Hematopoietic multipotent progenitor cell treated with erythropoietin and hydrocortisone succinate and interleukin-3 and kit ligand, for 8 days (in vitro differentiated cells): ENCODE results near the gene SYF2.
"Not testable (repeated sequence)": the region's sequence is repeated elsewhere in the genome, so short reads cannot be mapped to it uniquely, and the experiment has no call there.

ENCODE experiments used
- DNase-seq: peaks from one replicate; pipeline ENCODE4 v3.0.0-alpha.2; 2015

SYF2 gene

DNA sequence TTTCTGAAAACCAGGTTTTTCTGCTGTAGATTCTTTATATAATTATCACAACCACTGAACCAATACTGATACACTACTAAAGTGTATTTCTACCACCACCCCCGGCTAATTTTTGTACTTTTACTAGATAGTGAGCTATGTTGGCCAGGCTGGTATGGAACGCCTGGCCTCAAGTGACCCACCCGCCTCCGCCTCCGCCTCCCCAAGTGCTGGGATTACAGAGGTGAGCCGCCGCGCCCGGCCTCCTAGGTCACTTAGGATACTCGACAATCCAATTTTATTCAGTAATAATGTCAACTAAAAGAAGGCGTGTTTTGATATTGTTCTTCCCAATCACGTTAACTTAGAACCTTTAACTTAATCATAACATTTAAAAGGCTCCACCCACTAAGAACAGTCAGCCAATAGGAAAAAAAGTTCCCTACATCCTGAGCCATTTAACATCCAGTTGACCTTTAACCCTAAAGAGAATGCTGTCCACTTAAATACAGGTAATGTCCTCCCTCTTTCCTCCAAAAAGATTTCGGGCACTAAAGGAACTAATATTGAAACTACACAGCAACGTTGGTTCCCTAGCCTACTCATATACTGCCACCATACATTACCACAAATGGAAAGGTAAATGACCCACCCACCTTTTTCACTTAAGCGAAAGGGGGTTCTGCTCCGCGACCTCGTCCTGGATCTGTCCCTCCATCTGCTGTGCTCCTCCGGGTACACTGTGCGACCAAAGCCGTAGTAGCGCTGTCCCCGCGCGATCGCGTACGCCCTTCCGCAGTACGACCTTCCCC, 13.7 kb upstream of the SYF2 start:
- peak; percentile 66 for DNase-seq

DNA sequence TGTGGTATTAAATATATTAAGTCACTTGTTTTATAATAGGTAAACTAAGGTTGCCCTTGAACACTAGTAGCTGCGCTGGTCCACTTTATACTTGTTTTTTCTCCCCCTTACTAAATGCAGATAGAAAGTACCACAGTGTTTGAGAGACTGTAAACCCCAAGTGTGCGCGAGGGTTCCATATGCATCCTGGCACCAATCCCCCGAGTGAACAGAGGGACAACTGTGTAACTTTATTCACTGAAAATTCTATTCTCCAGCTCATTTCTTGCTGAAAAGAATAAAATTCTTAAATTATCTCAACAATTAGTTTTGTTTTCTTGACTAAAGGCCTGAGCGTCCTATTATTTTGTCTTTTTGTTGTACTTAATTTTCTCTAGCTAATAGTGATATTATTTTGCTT, 13.1 kb upstream of the SYF2 start:
- no peak for DNase-seq

DNA sequence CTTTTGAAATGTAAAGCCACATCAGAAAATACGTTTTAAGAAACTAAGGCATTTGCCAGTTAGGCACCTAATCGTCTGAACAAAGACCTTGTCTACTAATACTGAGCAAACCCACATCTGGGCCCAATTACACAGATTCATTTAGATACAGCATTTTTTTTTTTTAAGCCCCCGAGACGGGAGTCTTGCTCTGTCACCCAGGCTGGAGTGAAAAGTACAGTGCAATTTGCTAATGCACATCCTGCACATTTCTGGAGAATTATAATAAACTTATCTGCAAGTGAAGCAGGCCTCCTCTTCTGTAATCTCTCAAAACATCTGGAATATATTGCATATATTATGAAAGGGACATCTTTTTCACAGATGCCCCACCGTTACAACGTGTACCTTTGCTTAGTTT, 11.6 kb upstream of the SYF2 start:
- peak; percentile 25 for DNase-seq

DNA sequence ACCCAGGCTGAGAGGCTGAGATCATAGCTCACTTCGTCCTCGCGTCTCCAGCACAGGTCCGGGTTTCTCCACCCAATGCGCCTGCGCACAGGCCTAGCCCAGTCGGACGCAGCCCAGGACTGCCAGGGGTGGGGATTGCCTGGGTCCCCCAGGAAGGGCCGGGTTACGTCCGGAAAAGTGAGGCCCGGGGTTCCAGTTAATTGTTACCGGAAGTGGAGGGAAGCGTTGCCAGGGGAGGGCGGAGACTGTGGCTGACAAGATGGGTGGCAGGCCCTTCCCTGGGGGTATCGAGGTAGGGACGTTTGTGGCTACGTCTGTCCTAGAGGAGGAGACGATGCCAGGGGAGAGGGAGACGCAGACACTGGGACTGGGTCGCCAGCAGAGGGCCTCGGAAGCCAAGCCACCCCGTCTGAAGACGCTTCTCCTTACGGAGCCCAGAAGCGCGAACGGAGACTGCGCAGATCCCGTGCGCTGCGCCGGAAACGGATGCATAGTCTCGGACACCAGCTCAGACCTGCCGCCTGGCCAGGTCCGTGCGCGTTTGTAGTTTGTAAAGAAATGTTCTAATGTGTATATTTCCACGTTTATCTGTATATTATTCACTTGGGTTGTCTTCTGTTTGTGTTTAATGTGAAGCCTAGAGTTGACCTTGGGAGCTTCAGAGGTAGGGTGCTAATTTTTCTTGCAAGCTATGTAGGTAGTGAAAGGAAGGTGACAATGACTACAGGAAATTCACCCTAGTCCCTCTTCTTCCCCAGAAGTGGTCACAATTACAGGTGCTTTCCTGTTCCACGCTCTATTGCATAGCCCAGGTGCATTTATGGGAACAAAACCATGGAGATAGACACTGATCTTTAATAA, 7.6 kb upstream of the SYF2 start:
- DNase-seq = peak; percentile 99

- DNase-seq = no peak
Observed at GRCh38 chr1:25238046-25238445, 5.7 kb upstream of the SYF2 start.

DNA sequence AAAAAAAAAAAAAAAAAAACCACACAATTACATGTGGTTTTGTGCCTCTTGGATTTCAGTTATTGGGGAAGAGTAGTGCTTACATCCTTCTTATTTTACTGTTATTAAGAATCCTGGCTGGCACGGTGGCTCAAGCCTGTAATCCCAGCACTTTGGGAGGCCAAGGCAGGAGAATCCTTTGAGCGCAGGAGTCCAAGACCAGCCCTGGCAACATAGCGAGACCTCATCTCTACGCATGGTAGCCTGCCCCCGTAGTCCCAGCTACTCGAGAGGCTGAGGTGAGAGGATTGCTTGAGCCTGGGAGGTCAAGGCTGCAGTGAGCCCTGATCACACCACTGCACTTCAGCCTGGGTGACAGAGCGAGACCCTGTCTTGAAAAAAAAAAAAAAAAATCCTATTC, 4.0 kb upstream of the SYF2 start:
- DNase-seq = not testable (repeated sequence)

DNA sequence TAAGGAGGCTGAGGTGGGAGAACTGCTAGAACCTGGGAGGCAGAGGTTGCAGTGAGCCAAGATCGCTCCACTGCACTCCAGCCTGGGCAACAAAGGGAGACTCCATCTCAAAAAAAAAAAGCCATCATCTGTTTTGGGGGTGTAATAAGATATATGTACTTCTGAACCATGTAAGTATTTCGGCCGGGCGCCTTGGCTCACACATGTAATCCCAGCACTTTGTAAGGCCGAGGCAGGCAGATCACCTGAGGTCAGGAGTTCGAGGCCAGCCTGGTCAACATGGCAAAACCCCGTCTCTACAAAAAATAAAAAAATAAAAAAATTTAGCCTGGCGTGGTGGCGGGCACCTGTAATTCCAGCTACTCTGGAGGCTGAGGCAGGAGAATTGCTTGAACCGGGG, 3.1 kb upstream of the SYF2 start:
- DNase-seq = not testable (repeated sequence)

GRCh38 chr1:25232866-25233784, 823 bp upstream of the SYF2 start:
- DNase-seq = peak; percentile 100

DNA sequence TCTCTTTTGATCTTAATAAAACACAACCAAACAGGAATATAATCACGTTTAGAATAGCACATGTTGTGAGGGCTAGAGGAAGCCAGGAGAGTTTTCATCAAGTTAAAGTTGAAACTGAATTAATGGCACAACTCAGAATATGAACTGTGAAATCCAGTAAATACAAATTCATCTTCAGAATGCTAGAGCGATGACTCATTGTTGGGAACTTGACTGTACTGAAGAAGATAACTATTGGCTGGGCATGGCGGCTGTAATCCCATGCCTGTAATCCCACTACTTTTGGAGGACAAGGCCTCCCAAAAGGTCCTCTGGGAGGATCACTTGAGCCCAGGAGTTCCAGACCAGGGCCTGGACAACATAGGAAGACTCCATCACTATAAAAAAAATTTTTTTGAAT, 8.8 kb downstream of the SYF2 start:
- no peak for DNase-seq

GRCh38 chr1:25222606-25223005, 9.7 kb downstream of the SYF2 start:
- DNase-seq = no peak

DNA sequence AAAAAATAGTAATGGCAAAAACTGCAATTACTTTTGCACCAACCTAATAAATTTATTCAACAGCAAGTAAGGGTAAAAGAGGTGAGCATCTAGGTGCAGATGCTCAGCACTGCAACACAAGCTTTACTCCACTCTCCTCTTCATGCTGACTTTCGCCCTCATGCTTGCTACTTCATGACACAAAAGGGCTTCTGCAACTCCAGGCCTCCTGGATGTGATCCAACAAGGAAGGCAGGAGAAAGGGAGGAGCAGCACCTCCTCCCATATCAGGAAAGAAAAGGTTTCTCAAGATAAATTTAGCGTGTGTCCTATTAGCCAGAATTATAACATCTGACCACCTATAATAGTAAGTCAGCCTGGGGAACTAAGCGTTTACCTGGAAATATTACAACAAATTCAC, 11.6 kb downstream of the SYF2 start:
- DNase-seq = no peak

DNA sequence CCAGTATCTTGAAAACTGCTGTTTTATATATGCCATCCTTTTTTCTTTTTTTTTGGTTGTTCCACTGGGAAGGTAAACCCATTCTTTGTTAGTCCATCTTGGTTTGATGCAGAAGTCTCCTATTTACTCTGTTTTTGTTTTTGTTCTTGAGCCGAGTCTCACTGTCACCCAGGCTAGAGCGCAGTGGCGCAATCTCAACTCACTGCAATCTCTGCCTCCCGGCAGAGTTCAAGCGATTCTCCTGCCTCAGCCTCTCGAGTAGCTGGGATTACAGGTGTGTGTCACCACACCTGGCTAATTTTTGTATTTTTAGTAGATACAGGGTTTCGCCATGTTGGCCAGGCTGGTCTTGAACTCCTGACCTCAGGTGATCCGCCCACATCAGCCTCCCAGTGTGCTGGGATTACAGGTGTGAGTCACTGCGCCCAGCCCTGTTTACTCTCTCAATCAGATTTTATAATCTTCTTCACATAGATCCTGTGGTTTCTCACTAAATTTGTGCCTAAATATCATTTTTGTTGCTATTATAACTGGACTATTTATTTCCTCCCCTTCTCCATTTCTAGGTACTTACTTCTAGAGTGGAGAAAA, 12.5 kb downstream of the SYF2 start:
- no peak for DNase-seq

DNA sequence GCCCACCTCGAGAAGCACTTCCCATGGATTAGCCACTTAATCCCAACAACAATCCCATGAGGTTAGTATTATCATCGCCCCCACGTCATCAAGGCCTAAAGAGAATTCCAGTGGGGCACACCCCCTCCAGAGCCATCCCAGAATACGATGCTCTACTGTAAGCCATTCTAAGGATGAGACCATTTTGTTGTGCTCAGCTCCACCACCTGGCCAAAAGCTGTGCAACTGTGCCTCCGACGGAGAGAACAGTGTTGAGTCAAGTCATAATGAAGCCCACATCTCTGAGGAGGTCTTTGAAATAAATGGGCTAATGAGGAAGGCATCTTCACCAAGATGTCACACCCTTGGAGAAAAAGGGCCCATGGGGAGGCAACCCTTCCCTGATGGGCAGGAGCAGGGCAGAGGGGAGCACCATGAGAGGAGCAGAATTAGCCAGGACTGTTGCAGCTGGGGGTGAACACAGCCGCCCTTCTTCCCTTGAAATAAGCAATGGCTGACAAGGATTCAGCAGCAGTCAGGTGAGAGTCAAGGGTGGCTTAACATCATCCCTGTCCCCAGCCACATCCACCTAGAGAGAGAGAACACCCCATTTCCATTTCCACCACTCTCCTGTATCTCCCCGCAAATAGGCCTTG, 14.6 kb downstream of the SYF2 start:
- DNase-seq = no peak

- peak; percentile 68 for DNase-seq
Observed at GRCh38 chr1:25217015-25217414, 15.3 kb downstream of the SYF2 start.

DNA sequence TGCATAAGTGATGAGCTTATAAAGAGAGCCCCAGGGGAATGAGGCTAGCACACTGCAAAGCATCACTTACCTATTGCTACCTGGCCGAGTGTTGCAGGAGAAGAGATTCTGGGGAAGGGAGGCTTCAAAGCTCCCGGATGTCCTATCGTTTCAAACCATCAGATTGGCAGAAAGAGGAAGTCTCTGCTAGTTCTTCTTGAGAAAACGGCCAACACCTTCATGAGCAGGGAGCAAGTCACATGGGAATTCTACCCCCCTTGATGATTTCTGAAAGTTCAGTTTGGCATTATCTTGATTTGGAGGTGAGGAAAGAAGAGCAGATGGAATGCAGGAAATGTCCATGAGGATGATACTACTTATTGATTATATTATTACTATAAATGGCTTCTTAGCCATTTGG, 16.2 kb downstream of the SYF2 start:
- DNase-seq = no peak

GRCh38 chr1:25212725-25213124, 19.6 kb downstream of the SYF2 start:
- no peak for DNase-seq

- no peak for DNase-seq
Observed at GRCh38 chr1:25210728-25211127, 21.6 kb downstream of the SYF2 start.

GRCh38 chr1:25209516-25209915, 22.8 kb downstream of the SYF2 start:
- no peak for DNase-seq

DNA sequence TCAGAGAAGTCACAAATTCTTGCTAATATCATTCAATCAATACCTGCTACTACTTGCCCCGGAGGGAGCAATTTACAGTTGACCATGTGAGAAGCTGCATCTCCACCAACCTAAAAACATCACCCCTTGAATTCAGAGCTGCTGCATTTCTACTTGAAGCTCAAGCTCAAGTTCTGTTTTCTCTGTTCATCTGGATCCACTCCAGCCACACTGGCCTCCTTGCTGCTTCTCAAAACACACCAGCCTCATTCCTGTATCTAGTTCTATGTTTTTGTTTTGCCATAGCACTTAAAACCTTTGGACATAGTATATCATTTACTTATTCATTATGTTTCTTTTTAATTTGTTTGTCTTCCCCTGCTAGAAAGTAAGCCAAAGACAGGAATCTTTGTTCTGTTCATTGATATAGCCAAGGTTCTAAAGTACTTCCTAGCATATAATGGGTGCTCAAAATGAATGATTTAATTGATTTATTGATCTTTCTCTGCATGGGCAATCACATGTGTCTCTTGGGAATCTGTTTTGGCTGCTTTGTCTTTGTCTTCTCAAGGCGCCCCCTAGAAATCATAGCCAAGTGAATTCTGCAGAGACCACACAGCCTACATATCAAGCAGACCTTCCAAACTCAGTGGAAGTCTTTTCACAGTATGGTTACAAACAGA, 23.6 kb downstream of the SYF2 start:
- DNase-seq = no peak

DNA sequence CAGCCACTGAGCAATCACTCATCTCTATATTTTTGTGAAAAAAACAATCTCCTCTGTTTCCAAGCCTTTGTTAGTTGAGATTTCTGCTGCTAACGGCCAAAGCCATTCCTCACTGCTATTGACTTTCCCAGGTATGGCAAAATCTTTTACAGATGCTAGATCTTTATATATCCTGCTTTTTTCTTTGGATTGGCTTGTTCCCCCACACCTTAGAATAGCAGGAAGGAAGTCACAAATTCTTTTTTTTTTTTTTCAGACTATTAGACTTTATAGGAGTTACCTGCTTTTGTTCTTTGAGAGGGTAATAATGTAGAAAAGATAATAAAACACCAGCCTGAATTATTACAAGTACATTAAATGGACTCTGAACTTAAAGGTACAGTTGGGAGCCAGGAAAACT, 24.2 kb downstream of the SYF2 start:
- no peak for DNase-seq

GRCh38 chr1:25206201-25206600, 26.1 kb downstream of the SYF2 start:
- DNase-seq = no peak

DNA sequence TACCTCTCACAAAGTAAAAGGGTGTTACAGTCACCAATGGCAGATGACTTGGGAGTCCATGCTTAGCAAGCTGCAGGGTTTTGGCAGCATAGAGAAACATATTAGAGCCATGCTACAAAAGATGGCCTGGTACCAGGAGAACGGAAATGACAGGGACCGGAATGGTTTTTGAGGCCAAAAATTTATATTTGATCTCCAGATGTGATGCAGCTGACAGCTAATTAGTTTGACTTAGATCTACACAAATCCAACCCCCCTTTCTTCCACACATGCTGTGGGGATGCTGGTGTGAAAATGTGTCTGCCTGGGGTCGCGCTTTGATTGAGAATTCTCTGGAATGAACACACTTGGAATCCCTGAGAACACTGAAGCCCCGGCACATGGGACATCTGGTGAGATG, 26.5 kb downstream of the SYF2 start:
- no peak for DNase-seq
